PC-3 (cell line): Measurements from ENCODE around the gene CCDC13.

Experiments
- CTCF ChIP-seq: fragments of 300-600 bp; sonication (generic); conservative IDR thresholded peaks from 2 replicates; pipeline ENCODE4 v1.5.1; 2017; ENCODE audit warnings: antibody characterized with exemption, low read depth, mild to moderate bottlenecking, low read length
- EZH2 ChIP-seq: fragments of 300-600 bp; sonication (generic); IDR thresholded peaks from one replicate; pipeline ENCODE4 v1.6.1; 2017; ENCODE audit warnings: antibody characterized with exemption, mild to moderate bottlenecking, low read length; ENCODE audit not compliant: unreplicated experiment

GRCh38 chr3:42723219-42723618 lies 49.8 kb downstream of the CCDC13 start:
- TF ChIP-seq CTCF (no peak), EZH2 (no peak)
